Activated CD8-positive, alpha-beta memory T cell treated with anti-CD3 and anti-CD28 coated beads for 24 hours (primary cell): ENCODE data around the gene PCDHA2.
"Not testable (repeated sequence)": the region's sequence is repeated elsewhere in the genome, so short reads cannot be mapped to it uniquely, and the experiment has no call there.

Experiments
- DNase-seq: peaks from one replicate; pipeline ENCODE4 v3.0.0-alpha.2; 2020

PCDHA2 gene

GRCh38 chr5:140821375-140822280 lies 27.0 kb downstream of the PCDHA2 start, which contains the start of gene PCDHA5:
PCDHA5 (plus strand) TSS chr5:140821613.
- DNase-seq = no peak

GRCh38 chr5:140822281-140822629 lies 27.6 kb downstream of the PCDHA2 start:
- no peak for DNase-seq

GRCh38 chr5:140822969-140823368 lies 28.3 kb downstream of the PCDHA2 start:
- not testable (repeated sequence) for DNase-seq

GRCh38 chr5:140823475-140823874 lies 28.8 kb downstream of the PCDHA2 start:
- no peak for DNase-seq

- no peak for DNase-seq
These were observed 33.2 kb downstream of the PCDHA2 start, which contains the start of gene PCDHA6 for GRCh38 chr5:140827704-140828361. PCDHA6 (plus strand) TSS chr5:140827960; CDS start chr5:140828092, 132 bp downstream.

GRCh38 chr5:140828362-140828737 lies 33.7 kb downstream of the PCDHA2 start:
- no peak for DNase-seq

- DNase-seq = not testable (repeated sequence)
These were observed 35.2 kb downstream of the PCDHA2 start for GRCh38 chr5:140829511-140830501.

- no peak for DNase-seq
These were observed 39.3 kb downstream of the PCDHA2 start, which contains the start of gene PCDHA7 for GRCh38 chr5:140833993-140834392. PCDHA7 (plus strand) TSS chr5:140834269; CDS start chr5:140834384, 115 bp downstream.

- not testable (repeated sequence) for DNase-seq
These were observed 39.9 kb downstream of the PCDHA2 start for GRCh38 chr5:140834439-140835008.

- DNase-seq = no peak
These were observed 41.2 kb downstream of the PCDHA2 start for GRCh38 chr5:140835622-140836510.

GRCh38 chr5:140840978-140841962 lies 46.6 kb downstream of the PCDHA2 start, which contains the start of gene PCDHA8:
PCDHA8 (plus strand) TSS chr5:140841187; CDS start chr5:140841322, 135 bp downstream.
- DNase-seq = no peak

GRCh38 chr5:140842798-140843733 lies 48.4 kb downstream of the PCDHA2 start:
- DNase-seq = no peak
